ENCODE measurements around the gene UXS1.

- no peak for TF ChIP-seq POLR2AphosphoS5 (IDR thresholded peaks at IDR 0.05)
- TF ChIP-seq CTCF (IDR thresholded peaks at IDR 0.05), result no peak
- TF ChIP-seq EP300 (IDR thresholded peaks at IDR 0.05), result no peak
- no peak for TF ChIP-seq POLR2A (IDR thresholded peaks at IDR 0.05; ENCODE audit: low read depth)
Observed at GRCh38 chr2:106105151-106105922, 88.8 kb downstream of the UXS1 start.
